Left forelimb (tissue), 1 donor: ENCODE data around the gene NCS1.

Experiments
- DNase-seq: peaks from one replicate; pipeline ENCODE4 v3.0.0-alpha.2; 2018; ENCODE audit warnings: low spot score

The NCS1 gene

DNA sequence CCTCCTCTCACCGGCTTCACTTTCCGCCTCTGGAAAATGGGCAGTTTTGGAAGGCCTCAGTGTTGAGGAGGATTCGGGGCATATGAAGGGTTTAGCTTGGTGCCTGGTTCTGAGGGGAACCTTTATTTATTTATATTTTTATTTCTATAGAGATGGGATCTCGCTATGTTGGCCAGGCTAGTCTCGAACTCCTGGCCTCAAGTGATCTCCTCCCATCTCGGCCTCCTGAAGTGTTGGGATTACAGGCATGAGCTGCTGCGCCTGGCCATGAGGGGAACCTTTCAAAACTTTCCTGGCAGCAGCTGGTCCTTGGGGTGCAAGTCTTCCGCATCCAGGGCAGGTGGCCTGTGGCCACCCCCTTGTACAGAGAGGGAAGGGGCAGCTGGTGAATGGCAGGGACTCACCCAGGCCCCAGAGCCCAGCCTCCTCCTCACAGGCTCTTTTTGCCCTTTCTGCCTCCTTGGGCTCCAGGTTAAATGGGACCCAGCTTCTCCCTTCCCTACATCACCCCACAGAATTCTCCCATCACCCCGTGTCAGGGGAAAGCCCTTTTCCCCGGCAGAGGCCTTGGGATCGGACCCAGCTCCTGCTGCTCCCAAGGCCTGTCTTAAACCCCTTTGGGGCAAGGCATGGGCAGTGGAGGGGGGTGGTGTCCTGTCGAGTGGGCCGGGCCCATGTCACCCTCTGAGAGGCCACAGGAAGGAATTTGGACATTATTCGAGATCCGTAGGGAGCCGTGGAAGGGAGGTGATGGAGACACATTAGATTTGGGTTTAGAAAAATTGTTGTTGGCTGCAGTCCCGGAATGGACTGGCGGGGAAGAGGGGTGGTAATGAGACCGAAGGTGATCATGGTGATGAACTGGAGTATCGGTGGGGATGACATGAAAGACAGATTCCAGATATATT, 5.9 kb downstream of the NCS1 start:
- no peak for DNase-seq

- DNase-seq: no peak
Observed at GRCh38 chr9:130179331-130179907, 7.2 kb downstream of the NCS1 start.

GRCh38 chr9:130180516-130180915, 8.3 kb downstream of the NCS1 start:
- DNase-seq: no peak

- no peak for DNase-seq
Observed at GRCh38 chr9:130181678-130182380, 9.6 kb downstream of the NCS1 start.

DNA sequence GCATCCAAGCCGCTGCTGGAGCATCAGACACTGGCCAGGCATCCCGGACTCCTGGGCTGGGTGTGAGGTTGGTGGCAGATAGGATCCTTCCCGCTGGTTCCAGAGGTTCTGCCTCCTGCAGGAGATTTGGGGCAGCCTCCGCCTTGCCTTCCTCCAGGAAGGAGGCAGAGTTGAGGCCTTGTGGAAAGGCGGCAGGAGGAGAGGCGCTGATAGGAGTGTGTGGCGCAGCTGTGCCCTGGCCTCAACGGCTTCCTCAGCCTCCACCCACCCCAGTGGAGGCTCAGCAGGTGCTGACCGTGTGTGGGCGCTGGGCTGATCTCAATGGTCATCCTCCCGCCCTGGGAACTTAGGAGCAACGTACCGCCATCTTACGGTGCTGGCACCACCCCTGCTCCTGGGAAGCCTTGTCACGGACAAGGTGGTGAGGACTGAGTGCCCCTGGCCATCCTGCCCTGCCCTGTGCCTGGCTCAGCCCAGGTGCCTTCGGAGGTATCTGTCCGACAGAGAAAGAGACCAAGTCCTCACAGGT, 10.2 kb downstream of the NCS1 start:
- DNase-seq: no peak

- no peak for DNase-seq
Observed at GRCh38 chr9:130183133-130183762, 11.0 kb downstream of the NCS1 start.

DNA sequence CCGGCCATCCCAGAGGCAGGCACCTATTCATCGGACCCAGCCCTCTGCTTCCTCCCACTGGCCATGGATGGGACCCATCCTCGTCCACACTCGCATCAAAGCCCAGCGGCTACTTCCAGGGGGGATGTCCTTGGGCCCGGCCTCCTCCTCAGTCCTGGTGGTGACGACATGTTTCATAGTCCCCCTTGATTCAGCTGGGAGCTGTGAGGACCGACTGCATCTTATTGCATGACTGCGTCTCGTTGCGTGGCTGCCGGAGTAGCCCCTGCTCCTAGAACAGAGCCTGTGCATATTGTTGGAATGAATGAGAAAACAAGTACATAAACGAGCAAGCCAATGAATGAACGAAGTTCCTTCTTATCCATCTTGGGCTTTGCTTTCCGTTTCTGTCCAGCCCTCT, 12.8 kb downstream of the NCS1 start:
- no peak for DNase-seq

- DNase-seq: no peak
Observed at GRCh38 chr9:130185490-130186031, 13.4 kb downstream of the NCS1 start.

- DNase-seq: no peak
Observed at GRCh38 chr9:130186051-130186450, 13.8 kb downstream of the NCS1 start.

GRCh38 chr9:130186839-130187522, 14.8 kb downstream of the NCS1 start:
- no peak for DNase-seq

DNA sequence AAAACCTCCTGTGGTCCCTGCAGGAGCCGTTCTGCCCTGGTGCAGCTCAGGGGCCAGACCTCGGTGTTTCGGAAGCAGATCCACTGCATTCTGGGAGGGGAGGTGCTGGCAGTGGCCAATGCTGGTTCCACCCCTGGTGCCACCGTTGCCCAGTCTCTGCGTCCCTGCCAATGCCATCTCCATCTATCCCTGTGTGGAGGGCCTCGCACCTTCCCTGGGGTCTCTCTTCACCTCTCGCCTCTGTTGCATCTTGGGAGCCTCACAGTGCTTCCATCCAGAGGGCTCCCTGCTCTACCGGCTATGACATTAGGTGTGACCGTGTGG, 15.3 kb downstream of the NCS1 start:
- no peak for DNase-seq

GRCh38 chr9:130188860-130189481, 16.8 kb downstream of the NCS1 start:
- DNase-seq: no peak

DNA sequence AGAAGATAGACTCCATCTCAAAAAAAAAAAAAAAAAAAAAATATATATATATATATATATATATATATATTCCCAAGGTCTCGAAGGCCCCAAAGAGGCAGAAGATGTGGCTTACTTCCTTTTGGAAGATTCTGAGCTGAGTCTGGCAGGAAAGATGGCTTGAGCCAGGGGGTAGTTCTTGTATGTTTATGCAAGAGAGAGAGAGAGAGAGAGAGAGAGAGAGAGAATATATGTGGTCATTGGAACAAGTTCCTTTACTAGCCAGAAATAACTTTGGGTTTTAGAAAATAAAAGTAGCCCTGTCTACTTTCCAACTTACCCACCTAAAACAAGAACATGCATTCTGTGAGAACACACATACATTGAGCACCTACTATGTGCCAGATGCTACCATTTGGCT, 17.6 kb downstream of the NCS1 start:
- DNase-seq: no peak

DNA sequence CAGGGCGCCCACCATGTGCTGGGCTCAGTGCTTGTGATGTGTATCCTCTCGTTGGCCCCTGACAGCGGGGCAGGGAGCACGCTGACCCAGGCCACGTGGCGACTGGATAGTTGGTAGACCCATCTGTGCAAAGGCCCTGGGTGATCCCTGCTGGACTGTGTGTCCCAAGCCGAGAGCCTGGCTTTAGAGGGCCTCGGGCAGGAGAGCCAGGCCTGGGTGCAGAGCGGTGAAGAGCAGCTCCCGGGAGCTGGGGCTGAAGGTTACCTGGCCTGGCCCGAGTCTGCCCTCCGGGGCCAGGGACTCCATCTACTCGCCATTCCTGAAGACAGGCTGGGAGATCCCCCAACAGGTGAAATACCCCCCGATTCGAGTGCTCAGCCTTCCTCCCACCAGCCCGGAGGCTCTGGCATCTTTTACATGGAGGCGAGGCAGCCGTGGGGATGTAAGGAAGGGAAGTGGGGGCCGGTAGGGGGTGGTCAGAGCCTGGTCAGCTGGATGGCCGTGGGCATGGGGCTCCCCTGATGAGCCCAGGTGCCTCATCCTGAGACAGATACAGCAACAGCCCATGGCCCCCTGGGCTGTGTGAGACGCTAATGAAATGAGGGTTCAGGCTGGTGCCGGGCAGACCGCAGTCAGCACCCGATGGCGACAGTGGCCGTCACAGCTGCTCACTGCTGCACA, 19.0 kb downstream of the NCS1 start:
- DNase-seq: no peak

GRCh38 chr9:130191749-130192120, 19.5 kb downstream of the NCS1 start:
- no peak for DNase-seq

GRCh38 chr9:130192382-130192999, 20.3 kb downstream of the NCS1 start:
- no peak for DNase-seq

DNA sequence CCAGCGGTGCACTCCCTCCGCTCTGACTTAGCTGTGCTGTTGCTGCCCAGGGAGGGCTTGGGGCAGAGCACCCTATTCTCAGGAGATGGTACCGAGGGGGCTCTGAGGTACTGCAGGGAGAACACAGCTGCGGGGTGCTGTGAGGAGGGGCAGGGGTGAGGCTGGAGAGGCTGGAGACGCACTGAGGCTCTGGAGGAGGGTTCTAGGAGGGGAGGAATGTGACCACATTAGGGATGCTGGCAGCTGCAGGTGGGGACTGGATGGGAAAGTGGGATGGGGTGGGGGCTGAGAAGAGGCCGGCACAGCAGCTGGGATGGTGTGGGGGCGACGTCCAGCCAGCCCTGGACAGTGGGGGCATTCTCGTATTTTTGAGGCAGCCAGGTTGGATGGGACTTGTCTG, 20.9 kb downstream of the NCS1 start:
- DNase-seq: no peak

DNA sequence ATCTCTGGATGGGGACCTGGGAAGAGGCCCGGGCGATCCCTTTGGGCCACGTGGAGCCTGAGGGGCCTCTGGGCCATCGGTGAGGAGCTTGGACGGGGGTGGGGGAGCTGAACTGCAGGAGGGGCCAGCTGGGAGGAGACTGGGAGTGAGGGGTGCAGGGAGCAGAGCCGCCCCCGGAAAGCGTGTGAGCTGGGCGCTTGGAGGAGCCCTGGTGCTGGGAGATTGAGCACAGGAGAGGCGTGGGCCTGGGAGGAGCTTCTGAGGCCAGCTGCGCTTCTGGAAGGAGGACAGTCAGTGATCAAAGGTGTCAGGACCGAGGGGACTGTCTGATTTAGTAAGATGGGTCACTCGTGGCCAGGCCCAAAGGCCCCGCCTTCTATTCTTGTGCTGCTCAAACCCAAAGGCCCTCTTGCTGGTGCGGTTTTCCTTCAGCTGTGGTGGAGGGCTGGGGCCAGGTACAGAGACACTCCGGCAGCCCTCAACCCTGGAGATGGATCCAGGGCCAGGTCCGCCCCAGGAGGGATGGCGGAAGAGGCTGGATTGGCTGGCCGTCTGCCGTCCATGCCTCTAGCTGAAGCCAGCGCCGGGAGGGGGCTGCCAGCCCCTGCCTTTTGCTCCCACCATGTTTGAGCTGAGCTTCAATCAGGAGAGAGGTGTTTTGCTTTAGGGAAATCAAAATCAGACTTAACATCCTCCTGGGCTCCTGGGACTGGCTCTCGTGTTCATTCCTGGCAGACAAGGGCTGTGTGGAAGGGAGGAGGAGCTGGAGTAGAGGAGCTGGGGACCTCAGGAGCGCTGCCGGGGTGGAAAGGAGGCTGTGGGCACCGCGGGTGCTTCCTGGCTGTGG, 21.6 kb downstream of the NCS1 start:
- DNase-seq: no peak

DNA sequence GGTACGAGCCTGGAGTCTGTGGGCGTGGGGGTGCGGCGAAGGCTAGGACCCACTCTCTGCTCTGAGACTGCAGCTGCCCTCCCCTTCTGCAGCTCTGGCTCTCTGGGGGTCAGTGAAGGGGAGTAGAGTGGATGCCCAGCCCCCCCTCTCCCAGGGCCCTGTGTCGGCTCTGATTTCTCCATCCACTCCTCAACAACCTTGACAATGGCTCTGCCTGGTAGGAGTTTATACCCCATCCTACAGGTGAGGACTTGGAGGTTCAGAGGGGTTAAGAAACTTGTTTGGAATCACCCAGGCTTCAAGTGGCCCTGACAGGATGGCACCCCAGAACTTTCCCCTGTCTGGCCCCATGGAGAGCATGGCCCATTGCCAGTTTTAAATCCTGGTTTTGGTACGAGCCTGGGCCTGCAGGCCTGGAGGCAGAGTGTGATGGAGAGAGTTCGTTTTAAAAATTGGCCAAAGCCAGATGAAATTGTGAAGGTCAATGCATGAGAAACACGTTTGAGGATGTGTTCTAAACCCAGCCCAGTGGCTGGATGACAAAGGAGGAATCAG, 22.3 kb downstream of the NCS1 start:
- no peak for DNase-seq
